Measurements from ENCODE around the gene GPR143. TPM values are rescaled to one million over a fixed set of nuclear protein-coding genes. Genes with fewer than 3 reads are reported as not detected.

GPR143 gene
- total and polyA plus RNA-seq, 2 donors, result 1.7 to 2.2 TPM

DNA sequence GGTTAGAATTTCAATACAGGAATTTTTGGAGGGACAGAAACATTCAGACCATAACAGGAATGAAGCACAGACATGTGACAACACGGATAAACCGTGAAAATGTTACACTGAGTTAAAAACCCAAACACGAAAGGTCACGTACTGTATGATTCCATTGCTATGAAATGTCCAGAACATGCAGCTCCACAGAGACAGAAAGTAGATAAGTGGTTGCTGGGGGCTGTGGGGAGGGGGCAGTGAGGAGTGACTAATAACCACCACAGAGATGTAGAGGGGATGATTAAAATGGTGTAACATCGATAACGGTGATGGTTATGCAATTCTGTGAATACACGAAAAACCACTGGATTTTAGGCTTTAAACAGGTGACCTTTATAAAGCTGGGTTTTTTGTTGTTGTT lies 8.3 kb downstream of the GPR143 start:
- Histone ChIP-seq H3K9me3 (ENCODE audit: control insufficient read depth in 2 of 2, insufficient read depth in 1 of 2, low read length in 1 of 2) (no peaks in the 10 kb centered on the region), H3K27ac (ENCODE audit: low read depth in 1 of 2, low read length in 1 of 2) (no peak overlapping the region), H3K4me3 (ENCODE audit: low read length in 2 of 2) (no peak overlapping the region), H3K27me3 (ENCODE audit: control insufficient read depth in 2 of 2, insufficient read depth in 1 of 2, low read length in 1 of 2) (peaks cover 0 to 2% of the 10 kb centered on the region in 2 donors), H3K4me1 (ENCODE audit: control insufficient read depth in 2 of 2, insufficient read depth in 2 of 2, low read length in 2 of 2) (no peaks in the 10 kb centered on the region), H3K36me3 (ENCODE audit: control insufficient read depth in 2 of 2, insufficient read depth in 2 of 2, low read length in 1 of 2) (no peaks in the 10 kb centered on the region)
- DNase-seq (ENCODE audit: low read depth in 6 of 9, low spot score in 9 of 9), result no peak
- 95% methylated on average over 7 of the region's 7 CpGs for WGBS

DNA sequence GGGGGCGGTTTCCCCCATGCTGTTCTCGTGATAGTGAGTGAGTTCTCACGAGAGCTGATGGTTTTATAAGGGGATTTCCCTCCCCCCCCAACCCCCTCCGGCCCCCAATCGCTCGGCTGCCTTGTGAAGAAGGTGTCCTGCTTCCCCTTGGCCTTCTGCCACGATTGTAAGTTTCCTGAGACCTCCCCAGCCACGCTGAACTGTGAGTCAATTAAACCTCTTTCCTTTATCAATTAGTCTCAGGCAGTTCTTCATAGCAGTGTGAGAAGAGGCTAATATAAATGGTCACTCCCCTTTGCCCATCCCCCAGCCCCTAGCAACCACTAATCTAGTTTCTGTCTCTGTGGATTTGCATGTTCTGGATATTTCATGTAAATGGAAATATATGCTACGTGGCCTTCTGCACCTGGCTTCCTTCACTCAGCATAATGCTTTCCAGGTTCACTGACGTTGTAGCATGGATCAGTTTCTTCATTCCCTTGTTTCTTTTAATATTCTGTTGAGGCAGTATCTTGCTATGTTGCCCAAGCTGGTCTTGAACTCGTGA lies 16.4 kb downstream of the GPR143 start:
- Histone ChIP-seq H3K4me3 (ENCODE audit: low read length in 2 of 2) (no peak overlapping the region), H3K36me3 (ENCODE audit: control insufficient read depth in 2 of 2, insufficient read depth in 2 of 2, low read length in 1 of 2) (no peaks in the 10 kb centered on the region), H3K4me1 (ENCODE audit: control insufficient read depth in 2 of 2, insufficient read depth in 2 of 2, low read length in 2 of 2) (no peaks in the 10 kb centered on the region), H3K27me3 (ENCODE audit: control insufficient read depth in 2 of 2, insufficient read depth in 1 of 2, low read length in 1 of 2) (peaks cover 0 to 4% of the 10 kb centered on the region in 2 donors), H3K9me3 (ENCODE audit: control insufficient read depth in 2 of 2, insufficient read depth in 1 of 2, low read length in 1 of 2) (peaks cover 0 to 13% of the 10 kb centered on the region in 2 donors), H3K27ac (ENCODE audit: low read depth in 1 of 2, low read length in 1 of 2) (no peak overlapping the region)
- DNase-seq (ENCODE audit: low read depth in 6 of 9, low spot score in 9 of 9), result no peak
- WGBS, result 47% methylated on average over 11 of the region's 11 CpGs

DNA sequence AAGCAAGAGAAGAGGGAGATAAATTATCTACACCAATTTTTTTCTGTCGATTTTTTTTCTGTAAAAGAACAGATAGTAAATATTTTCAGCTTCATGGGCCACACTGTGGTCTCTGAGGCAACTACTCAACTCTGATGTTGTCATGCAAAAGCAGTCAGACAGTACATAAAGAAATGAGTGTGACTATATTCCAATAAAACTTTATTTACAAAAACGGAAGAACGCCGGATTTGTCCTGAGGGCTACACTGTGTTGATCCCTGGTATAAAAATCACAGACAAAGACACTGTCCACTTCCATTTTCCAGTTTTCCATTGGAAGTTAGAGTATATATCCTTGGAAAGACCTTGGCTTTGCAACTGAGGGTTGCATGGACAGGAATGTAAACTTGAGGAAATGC lies 18.0 kb downstream of the GPR143 start:
- Histone ChIP-seq H3K9me3 (ENCODE audit: control insufficient read depth in 2 of 2, insufficient read depth in 1 of 2, low read length in 1 of 2) (peaks cover 0 to 13% of the 10 kb centered on the region in 2 donors), H3K36me3 (ENCODE audit: control insufficient read depth in 2 of 2, insufficient read depth in 2 of 2, low read length in 1 of 2) (no peaks in the 10 kb centered on the region), H3K4me1 (ENCODE audit: control insufficient read depth in 2 of 2, insufficient read depth in 2 of 2, low read length in 2 of 2) (no peaks in the 10 kb centered on the region), H3K27me3 (ENCODE audit: control insufficient read depth in 2 of 2, insufficient read depth in 1 of 2, low read length in 1 of 2) (peaks cover 0 to 2% of the 10 kb centered on the region in 2 donors), H3K4me3 (ENCODE audit: low read length in 2 of 2) (no peak overlapping the region), H3K27ac (ENCODE audit: low read depth in 1 of 2, low read length in 1 of 2) (no peak overlapping the region)
- 95% methylated on average over 4 of the region's 4 CpGs for WGBS
- DNase-seq (ENCODE audit: low read depth in 6 of 9, low spot score in 9 of 9), result no peak

DNA sequence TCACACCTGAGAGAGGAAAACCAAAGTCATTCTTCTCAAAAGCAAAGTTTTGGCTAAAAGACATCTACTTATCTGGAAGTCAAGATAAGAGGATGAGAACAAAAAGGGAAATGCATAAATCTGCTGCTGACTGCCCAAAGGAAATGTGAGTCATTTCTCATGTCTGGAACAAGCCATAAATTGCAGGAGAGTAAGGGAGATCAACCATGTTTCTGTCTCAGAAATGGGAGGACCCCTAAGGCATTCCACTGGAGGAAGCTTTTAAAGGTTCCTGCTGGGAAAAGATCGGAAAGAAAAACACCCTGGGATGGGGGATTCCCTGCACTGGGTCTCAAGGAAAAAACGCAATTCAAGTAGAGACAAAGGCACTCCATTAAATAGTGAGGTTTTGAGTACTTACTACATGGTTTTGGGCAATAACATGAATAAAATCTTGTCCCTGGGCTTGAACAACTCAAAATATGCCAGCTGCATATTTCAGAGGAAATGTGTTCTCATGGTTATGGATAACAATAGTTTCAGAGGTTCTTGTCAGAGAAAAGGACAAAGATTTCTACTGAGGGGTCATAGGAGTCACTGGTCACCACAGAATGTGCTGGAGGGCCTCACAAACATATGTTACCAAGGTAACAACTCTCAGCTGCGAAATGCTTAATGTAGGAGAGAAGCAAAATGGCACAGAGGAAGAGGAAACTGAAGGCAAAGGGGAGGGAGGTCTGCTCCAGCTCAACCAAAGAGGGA lies 19.3 kb downstream of the GPR143 start:
- DNase-seq (ENCODE audit: low read depth in 6 of 9, low spot score in 9 of 9), result no peak
- H3K27ac ChIP-seq (ENCODE audit: low read depth in 1 of 2, low read length in 1 of 2), result no peak overlapping the region

DNA sequence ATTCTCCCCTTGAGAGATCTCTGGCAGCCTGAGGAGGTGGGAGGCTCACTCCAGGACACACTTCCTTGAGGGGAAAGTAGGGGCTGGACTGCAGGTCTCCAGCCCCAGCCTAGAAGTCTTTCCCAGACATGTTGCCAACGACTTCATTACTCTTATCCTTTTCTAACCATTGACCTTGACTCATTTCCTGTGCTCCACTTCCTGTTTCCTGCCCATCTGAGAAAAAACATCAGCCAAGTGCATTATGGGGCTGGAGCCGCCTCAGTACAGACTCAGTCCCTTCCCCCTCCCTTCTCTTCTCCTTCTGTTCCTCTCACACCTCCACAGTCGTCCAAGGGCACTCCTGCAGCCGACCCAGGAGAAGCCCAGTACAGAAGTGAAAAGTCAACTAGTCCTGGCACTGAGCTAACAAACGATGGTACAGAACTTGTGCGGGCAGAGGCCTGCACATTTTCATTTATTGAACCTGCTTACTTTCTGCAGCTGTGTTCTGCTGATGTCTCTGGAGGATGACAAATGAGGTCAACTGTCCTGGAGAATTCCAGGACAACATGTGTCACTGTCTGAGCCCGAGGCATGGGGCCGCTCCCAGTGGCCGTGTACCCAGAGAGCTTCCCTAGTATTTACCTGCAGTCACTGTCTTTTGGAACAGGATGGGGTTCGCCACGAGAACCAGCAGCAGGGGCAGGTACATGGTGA lies 20.1 kb downstream of the GPR143 start:
- no peak overlapping the region for H3K4me3 ChIP-seq (ENCODE audit: low read length in 2 of 2)
- H3K27ac ChIP-seq (ENCODE audit: low read depth in 1 of 2, low read length in 1 of 2), result no peak overlapping the region
- 49% methylated on average over 11 of the region's 11 CpGs for WGBS
- no peak for DNase-seq (ENCODE audit: low read depth in 6 of 9, low spot score in 9 of 9)
- H3K36me3 ChIP-seq (ENCODE audit: control insufficient read depth in 2 of 2, insufficient read depth in 2 of 2, low read length in 1 of 2), result no peaks in the 10 kb centered on the region
- H3K9me3 ChIP-seq (ENCODE audit: control insufficient read depth in 2 of 2, insufficient read depth in 1 of 2, low read length in 1 of 2), result peaks cover 0 to 13% of the 10 kb centered on the region in 2 donors
- no peaks in the 10 kb centered on the region for H3K4me1 ChIP-seq (ENCODE audit: control insufficient read depth in 2 of 2, insufficient read depth in 2 of 2, low read length in 2 of 2)
- peaks cover 0 to 2% of the 10 kb centered on the region in 2 donors for H3K27me3 ChIP-seq (ENCODE audit: control insufficient read depth in 2 of 2, insufficient read depth in 1 of 2, low read length in 1 of 2)

More for the DNA sequence above, 19.3 kb downstream of the GPR143 start:
- Histone ChIP-seq H3K4me3 (ENCODE audit: low read length in 2 of 2) (no peak overlapping the region), H3K4me1 (ENCODE audit: control insufficient read depth in 2 of 2, insufficient read depth in 2 of 2, low read length in 2 of 2) (no peaks in the 10 kb centered on the region), H3K36me3 (ENCODE audit: control insufficient read depth in 2 of 2, insufficient read depth in 2 of 2, low read length in 1 of 2) (no peaks in the 10 kb centered on the region), H3K27me3 (ENCODE audit: control insufficient read depth in 2 of 2, insufficient read depth in 1 of 2, low read length in 1 of 2) (peaks cover 0 to 2% of the 10 kb centered on the region in 2 donors), H3K9me3 (ENCODE audit: control insufficient read depth in 2 of 2, insufficient read depth in 1 of 2, low read length in 1 of 2) (peaks cover 0 to 13% of the 10 kb centered on the region in 2 donors)
- 36% methylated on average over 3 of the region's 3 CpGs for WGBS

DNA sequence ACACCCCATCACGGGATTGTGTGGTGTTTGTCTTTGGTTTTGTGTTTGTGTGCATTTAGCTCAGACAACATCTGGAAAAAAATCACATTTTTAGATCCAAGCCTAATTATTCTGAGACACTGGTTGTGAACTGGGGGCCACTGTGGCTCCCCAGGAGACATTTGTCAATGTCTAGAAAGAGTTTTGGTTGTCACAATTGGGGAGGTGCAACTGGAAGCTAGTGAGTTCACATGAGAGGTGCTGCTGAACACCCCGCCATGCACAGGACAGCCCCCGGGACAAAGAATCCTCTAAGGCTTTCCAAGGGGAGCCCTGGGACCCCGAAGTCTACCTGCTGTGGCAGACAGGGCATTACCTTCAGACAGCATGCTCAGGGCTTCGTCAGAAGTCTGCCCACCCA lies 26.5 kb downstream of the GPR143 start:
- H3K4me1 ChIP-seq (ENCODE audit: control insufficient read depth in 2 of 2, insufficient read depth in 2 of 2, low read length in 2 of 2), result no peaks in the 10 kb centered on the region
- DNase-seq (ENCODE audit: low read depth in 6 of 9, low spot score in 9 of 9), result no peak
- H3K4me3 ChIP-seq (ENCODE audit: low read length in 2 of 2), result no peak overlapping the region
- H3K9me3 ChIP-seq (ENCODE audit: control insufficient read depth in 2 of 2, insufficient read depth in 1 of 2, low read length in 1 of 2), result no peaks in the 10 kb centered on the region
- no peaks in the 10 kb centered on the region for H3K27me3 ChIP-seq (ENCODE audit: control insufficient read depth in 2 of 2, insufficient read depth in 1 of 2, low read length in 1 of 2)
- H3K27ac ChIP-seq (ENCODE audit: low read depth in 1 of 2, low read length in 1 of 2), result no peak overlapping the region
- H3K36me3 ChIP-seq (ENCODE audit: control insufficient read depth in 2 of 2, insufficient read depth in 2 of 2, low read length in 1 of 2), result no peaks in the 10 kb centered on the region
- WGBS, result 84% methylated on average over 5 of the region's 5 CpGs

DNA sequence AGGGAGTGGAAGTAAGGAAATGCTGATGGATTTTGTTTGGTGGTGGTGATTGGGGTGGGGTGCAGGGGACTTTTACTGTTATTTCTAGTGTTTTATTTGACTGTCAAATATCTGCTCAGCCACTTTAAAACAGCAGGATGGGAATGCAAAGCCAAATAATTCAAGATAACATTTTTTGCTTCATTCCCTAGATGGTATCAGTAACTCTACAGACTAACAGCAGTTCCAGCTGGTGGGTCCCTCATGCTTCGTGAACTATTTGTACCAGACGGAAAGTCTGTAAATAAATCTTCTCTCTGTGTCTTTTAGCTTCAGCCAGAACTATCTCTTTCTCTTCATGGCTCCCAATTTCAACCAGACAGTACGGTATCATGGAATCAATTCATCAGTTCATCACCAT lies 27.5 kb downstream of the GPR143 start:
- H3K4me3 ChIP-seq (ENCODE audit: low read length in 2 of 2), result no peak overlapping the region
- no peak for DNase-seq (ENCODE audit: low read depth in 6 of 9, low spot score in 9 of 9)
- WGBS, result 71% methylated on average over 3 of the region's 3 CpGs

DNA sequence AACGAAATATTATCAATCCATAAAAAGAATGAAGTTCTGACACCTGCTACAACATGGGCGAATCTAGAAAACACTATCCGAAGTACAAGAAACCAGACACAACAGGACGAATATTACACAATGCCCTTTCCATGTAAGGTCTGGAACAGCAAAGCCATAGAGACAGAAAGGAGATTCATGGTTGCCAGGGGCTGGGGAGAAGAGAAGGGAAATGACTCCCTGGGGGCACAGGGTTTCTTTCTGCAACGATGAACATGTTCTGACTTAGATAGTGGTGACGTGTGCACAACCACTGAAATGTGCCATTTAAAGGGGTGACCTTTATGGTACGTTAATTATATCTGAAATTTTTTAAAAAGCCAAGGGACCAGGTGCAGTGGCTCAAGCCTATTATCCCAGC lies 28.3 kb downstream of the GPR143 start:
- H3K27ac ChIP-seq (ENCODE audit: low read depth in 1 of 2, low read length in 1 of 2), result no peak overlapping the region
- WGBS, result 93% methylated on average over 7 of the region's 7 CpGs
- H3K9me3 ChIP-seq (ENCODE audit: control insufficient read depth in 2 of 2, insufficient read depth in 1 of 2, low read length in 1 of 2), result no peaks in the 10 kb centered on the region
- H3K27me3 ChIP-seq (ENCODE audit: control insufficient read depth in 2 of 2, insufficient read depth in 1 of 2, low read length in 1 of 2), result no peaks in the 10 kb centered on the region
- DNase-seq (ENCODE audit: low read depth in 6 of 9, low spot score in 9 of 9), result no peak
- no peak overlapping the region for H3K4me3 ChIP-seq (ENCODE audit: low read length in 2 of 2)
- H3K4me1 ChIP-seq (ENCODE audit: control insufficient read depth in 2 of 2, insufficient read depth in 2 of 2, low read length in 2 of 2), result no peaks in the 10 kb centered on the region
- H3K36me3 ChIP-seq (ENCODE audit: control insufficient read depth in 2 of 2, insufficient read depth in 2 of 2, low read length in 1 of 2), result no peaks in the 10 kb centered on the region

More for the DNA sequence above, 27.5 kb downstream of the GPR143 start:
- no peaks in the 10 kb centered on the region for H3K27me3 ChIP-seq (ENCODE audit: control insufficient read depth in 2 of 2, insufficient read depth in 1 of 2, low read length in 1 of 2)
- no peaks in the 10 kb centered on the region for H3K9me3 ChIP-seq (ENCODE audit: control insufficient read depth in 2 of 2, insufficient read depth in 1 of 2, low read length in 1 of 2)
- H3K4me1 ChIP-seq (ENCODE audit: control insufficient read depth in 2 of 2, insufficient read depth in 2 of 2, low read length in 2 of 2), result no peaks in the 10 kb centered on the region
- no peak overlapping the region for H3K27ac ChIP-seq (ENCODE audit: low read depth in 1 of 2, low read length in 1 of 2)
- H3K36me3 ChIP-seq (ENCODE audit: control insufficient read depth in 2 of 2, insufficient read depth in 2 of 2, low read length in 1 of 2), result no peaks in the 10 kb centered on the region

DNA sequence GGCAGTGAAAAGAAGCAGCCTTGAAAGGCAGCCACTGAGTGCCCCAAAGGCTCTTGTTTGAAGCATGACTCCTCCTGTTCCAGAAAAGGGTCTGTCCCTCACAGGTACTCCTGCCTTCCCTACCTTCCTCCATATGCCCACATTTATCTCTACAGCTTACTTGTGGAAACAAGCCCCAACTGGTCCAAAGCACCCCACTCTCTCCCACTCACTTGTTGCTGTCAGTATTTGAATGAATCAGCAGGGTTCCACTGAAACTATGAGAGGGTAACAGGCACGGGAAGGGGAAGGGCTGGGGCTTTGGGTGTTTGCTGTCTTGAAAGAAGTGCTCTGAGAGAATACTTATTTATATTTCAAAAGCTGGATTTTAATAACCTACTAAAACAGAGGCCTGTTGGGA lies 34.9 kb downstream of the GPR143 start:
- 88% methylated on average over 1 of the region's 1 CpG for WGBS
- Histone ChIP-seq H3K36me3 (ENCODE audit: control insufficient read depth in 2 of 2, insufficient read depth in 2 of 2, low read length in 1 of 2) (no peaks in the 10 kb centered on the region), H3K4me3 (ENCODE audit: low read length in 2 of 2) (no peak overlapping the region)

More for the DNA sequence above, 34.9 kb downstream of the GPR143 start:
- Histone ChIP-seq H3K4me1 (ENCODE audit: control insufficient read depth in 2 of 2, insufficient read depth in 2 of 2, low read length in 2 of 2) (no peaks in the 10 kb centered on the region), H3K9me3 (ENCODE audit: control insufficient read depth in 2 of 2, insufficient read depth in 1 of 2, low read length in 1 of 2) (peaks cover 0 to 9% of the 10 kb centered on the region in 2 donors), H3K27me3 (ENCODE audit: control insufficient read depth in 2 of 2, insufficient read depth in 1 of 2, low read length in 1 of 2) (no peaks in the 10 kb centered on the region), H3K27ac (ENCODE audit: low read depth in 1 of 2, low read length in 1 of 2) (no peak overlapping the region)
- no peak for DNase-seq (ENCODE audit: low read depth in 6 of 9, low spot score in 9 of 9)

All from thymus (tissue), 11 donors.